ENCODE data around the gene SLC25A45. TPM values are rescaled to one million over a fixed set of nuclear protein-coding genes. Genes with fewer than 3 reads are reported as not detected.

The SLC25A45 gene
- total RNA-seq, 1 donor from 2014 or later: 26.8 TPM

DNA sequence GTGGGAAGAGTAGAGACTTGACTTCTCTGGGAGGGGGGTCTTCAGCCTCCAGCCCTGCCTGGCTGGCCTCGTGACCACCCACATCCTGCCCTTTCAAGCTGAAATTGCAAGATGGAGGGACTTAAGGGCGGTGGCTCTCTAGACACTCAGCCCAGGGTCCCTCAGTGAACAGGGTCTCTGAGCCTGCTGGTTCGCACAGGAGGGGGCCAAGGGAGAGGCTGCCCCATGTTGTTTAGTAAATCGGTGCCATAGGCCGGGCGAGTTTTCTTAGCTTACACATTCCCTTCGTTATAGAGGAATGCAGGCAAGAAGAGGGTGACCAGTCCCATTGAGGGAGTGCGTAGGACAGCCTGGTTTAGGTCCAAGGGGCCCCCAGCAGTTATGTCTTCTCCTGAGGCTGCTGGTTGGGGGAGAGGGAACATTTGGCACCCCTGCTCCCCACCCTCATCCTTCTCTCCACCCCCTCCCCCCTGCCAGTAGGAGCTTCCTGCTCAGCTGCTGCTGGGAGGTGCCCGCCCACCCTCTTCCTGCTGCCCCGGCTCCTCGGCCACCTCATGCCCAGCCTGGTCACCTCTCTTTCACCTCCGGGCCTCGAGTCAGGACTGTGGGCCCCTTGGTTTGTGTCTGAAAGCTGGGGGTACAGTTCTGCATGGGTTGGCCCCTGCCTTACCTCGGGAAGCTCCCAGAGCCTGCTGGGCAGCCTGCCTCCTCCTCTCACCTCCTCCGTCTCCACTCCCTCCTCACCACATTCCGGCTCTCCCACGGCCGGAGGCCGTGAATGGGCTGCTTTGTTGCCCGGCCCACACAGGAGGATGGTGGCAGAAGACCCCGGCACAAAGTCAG is 7.9 kb upstream of the SLC25A45 start:
- intact Hi-C loops (cut with micrococcal nuclease): no loop called here

DNA sequence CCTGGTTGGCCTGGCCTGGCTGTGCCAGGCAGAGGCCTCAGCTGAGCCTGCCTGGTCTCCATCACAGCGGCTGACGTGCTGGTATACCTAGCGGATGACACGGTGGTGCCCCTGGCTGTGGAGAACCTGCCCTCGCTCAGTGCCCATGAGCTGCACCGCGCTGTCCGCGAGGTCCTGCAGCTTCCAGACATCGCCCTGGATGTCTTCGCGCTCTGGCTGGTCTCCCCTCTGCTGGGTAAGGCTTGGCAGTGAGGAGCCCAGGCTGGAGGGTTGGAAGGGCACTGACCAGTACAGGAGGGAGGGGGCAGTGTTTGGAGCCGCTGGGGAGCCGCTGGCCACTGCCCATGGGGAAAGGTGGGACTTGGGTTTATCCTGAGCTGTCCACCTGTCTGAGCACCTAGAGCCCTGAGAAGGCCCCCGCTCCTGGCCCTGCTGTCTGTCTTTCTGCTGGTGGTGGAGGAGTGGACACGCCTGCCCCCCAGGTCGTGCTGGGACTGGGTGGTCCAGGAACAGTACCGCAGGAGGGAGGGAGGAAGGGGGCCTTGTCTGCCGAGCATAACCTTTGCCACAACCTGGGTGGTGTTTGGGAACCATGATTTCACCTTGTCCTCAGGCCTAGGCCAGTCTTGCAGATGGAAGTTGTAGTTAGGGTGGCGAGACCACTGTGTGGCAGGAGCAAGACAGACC is 7.0 kb upstream of the SLC25A45 start:
- intact Hi-C loops (cut with micrococcal nuclease): no loop called here

DNA sequence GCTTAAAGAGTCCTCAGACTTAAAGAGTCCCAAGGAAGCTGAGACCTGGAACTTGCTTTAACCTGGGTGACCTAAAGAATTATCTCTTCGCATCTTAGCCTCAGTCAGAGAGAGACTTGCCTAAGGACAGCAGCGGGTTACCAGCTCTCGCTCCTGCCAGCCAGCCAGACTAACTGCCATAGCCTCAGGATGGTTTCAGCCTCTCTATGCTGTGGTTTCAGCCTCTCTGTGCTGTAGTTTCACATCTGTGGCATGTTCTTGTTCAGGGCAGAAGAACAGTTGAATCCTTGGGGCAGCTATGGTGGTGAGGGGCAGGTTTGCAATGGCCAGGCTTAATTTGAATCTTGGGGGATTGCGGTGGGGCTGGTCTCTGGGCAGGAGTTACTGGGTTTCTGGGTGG is 6.3 kb upstream of the SLC25A45 start:
- intact Hi-C loops (cut with micrococcal nuclease): no loop called here

DNA sequence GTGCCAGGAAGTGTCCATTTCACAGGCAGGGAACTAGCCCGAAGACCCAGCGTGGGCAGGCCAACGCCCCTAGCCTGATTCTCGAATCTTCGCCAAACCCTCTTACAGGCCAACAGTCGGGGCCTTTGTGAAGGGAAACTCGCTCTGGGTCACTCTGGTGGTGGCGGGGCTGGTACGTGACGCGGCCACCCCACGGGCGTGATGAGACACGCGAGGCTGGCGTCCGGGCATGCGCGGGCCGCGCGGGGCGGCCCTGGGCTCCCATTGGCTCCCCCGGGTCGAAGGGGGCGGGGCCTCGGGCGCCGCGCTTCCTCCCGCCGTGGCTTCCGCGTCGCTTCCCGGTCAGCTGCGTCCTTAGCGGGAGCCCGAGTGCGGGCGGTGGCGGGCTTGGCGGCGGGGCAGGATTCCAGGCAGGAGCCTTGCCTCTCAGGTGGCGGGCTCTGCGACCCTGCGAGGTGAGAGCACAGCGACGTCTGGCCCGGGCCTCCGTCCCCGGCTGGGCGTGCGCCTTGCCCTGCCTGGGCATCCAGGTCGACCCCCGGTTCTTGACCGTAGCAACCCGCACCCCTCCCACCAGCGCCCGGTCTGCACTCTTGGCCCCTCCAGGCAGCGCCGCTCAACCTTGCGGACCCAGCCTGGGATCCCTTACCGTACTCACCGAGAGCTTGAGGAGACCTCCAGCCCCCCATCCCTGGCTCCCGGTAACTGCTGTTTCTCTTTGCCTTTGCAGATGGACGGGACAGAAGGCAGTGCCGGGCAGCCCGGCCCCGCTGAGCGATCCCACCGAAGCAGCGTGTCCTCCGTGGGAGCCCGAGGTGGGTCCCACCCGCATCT is 4.1 kb upstream of the SLC25A45 start, which contains the start of gene FRMD8:
FRMD8 (plus strand) TSS at position 331 of the 834 bp plus-strand sequence; CDS start at position 731, 400 bp downstream.
- intact Hi-C loops (cut with micrococcal nuclease): loop anchor here (1.0 kb wide), 1 partner anchor 229 kb away; the partner anchor contains the start of gene PCNX3

DNA sequence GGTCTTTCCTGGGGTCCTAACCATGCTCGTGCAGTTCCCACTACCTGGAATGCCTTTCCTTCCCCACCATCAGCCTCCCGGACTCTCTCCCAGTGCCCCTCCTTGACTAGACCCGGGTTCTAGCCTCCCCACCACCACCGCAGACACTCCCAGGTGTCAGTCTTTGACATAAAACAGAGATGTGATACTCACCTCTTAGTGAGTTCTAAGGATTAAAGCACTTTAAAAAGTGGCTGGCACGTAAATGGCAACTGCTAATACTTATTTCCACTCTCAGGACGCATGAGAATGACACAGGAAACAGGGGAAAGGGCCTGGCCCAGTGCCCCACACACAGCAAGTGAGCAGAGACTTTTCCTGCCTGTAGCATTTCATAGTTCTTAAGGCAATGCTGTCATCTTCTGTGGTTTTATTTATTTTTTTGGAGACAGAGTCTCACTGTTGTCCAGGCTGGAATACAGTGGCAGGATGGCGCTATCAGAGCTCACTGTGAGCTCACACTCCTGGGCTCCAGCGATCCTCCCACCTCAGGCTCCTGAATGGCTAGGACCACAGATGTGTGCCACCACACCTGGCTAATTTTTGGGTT is 1.9 kb upstream of the SLC25A45 start:
- intact Hi-C loops (cut with micrococcal nuclease): no loop called here

DNA sequence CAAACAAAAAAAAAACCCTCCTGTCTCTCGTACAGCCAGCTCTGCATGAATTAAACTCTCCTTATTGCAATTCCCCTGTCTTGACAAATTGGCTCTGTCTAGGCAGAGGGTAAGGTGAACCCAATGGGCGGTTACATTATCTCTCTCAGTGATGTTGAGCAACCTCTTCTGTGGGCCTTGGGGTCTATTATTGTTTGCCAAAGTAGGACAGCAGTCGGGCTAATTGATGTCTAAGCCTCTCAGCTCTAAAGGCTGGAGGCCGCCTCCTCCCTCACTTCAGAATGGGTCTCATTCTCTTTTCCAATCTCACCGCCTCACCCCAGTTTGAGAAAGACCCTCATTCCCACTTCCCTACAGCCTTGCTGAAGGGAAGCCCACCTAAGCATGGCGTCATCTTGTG is 1.3 kb upstream of the SLC25A45 start:
- intact Hi-C loops (cut with micrococcal nuclease): loop anchor here (2.0 kb wide), 1 partner anchor 191 kb away; no protein-coding TSS in a partner anchor

DNA sequence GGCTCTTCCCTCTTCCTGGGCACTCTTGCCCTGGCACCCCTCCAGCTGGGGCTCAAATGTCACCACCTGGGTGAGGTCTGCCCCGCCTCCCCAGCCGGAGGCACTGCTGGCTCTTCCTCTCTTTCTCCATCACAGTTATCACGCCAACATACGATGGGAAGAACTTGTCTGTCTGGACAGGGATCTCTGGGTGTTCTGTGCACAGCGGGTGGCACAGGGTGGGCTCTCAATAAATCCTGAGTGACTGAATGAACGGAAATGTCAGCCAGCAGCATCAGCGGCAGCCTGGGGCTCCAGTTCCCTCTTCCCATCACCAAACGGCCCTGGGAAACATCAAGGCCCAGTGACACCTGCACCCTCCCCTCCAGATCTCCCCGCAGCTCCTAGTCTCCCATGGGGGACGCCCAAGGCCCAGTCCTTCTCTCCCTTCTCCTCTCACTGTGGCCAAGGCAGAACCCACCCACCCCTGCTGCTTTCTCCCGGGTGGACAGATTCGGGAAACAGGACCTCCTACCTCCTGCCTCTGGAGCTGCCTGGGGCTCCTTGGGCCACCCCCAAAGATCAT is 440 bp upstream of the SLC25A45 start:
- intact Hi-C loops (cut with micrococcal nuclease): loop anchor here (1.0 to 2.0 kb wide), 9 partner anchors 17 to 192 kb away; partner anchors contain the start of genes DPF2, MALAT1 and TIGD3

DNA sequence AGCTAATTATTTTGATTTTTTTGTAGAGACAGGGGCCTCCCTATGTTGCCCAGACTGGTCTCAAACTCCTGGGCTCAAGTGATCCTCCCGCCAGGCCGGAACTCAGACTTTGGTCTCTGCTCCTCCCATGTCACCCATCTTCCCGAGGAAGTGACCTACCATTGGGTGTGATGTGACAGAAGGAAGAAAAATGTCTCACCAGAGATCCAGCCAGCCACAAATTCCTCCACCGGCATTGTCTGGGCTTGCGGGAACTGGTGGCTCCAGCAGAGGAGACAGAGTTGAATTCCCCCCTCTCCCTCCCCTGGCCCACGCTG is 772 bp downstream of the SLC25A45 start:
- intact Hi-C loops (cut with micrococcal nuclease): loop anchor here (1.0 to 2.0 kb wide), 9 partner anchors 15 to 193 kb away; partner anchors contain the start of genes DPF2, MALAT1 and TIGD3

DNA sequence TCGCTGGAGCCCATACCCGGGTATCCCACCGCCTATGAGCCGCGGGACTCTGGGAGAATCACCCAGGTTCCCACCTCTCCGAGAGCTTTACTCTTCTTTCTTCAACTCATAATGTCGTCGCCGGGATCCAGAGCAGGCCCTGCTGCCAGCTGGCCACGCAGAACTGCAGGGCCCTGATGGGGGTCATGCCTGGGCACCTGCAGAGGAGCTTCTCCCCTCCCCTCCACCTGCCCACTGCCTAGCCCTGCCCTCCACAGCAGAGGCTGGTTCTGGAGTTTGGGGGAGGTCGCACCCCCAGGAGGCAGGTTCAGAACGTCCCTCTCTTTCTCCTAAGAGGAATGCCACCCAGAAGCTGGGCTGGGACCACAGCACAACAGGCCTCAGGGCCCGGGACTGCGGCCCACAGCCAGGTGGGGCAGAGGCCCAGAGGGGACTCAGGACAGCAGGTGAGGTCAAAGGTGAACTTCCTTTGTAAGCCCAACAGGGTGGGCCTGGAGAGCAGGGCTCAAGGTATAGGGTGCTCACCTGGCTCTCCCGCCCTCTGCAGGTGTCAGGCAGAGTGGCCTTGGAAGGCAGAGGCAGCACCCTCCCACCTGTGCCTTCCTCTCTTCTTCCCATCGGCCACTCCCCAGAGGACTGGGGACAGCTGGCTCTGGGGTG is 1.9 kb downstream of the SLC25A45 start:
- intact Hi-C loops (cut with micrococcal nuclease): no loop called here

DNA sequence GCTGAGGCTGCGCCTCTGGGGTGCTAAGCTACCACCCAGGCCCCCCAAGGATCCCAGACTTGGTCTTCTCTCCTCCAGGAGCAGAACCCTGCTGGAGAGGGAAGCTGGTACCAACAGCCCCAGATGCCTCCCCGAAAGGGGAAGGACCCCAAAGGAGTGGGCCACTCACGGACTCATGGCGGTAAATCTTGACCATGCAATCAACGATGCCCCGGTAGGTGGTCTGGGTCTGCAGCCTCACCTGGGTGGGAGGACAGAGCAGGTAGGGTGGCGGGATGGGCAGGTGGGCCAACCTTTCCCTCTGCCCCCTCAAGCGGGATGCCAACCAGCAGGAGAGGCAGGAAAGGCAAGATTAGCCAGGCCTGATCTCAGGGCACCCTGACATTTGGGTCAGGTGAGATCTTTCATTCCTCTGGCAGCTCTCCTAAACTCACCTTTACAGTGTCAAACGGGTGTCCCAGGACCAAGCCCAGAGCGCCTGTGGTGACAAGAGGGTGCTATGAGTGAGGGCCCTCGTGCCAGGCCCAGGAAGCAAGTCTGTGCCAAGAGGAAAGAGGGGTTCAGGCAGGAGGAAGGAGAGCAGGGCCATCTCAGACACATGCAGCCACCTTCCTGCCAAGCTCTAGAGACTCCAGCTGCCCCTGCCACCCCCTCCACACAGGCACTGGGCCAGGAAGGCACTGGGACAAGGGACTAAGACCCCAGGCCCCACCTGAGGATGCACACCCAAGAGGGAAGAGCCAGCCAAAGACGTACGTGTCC is 2.6 kb downstream of the SLC25A45 start:
- intact Hi-C loops (cut with micrococcal nuclease): no loop called here

DNA sequence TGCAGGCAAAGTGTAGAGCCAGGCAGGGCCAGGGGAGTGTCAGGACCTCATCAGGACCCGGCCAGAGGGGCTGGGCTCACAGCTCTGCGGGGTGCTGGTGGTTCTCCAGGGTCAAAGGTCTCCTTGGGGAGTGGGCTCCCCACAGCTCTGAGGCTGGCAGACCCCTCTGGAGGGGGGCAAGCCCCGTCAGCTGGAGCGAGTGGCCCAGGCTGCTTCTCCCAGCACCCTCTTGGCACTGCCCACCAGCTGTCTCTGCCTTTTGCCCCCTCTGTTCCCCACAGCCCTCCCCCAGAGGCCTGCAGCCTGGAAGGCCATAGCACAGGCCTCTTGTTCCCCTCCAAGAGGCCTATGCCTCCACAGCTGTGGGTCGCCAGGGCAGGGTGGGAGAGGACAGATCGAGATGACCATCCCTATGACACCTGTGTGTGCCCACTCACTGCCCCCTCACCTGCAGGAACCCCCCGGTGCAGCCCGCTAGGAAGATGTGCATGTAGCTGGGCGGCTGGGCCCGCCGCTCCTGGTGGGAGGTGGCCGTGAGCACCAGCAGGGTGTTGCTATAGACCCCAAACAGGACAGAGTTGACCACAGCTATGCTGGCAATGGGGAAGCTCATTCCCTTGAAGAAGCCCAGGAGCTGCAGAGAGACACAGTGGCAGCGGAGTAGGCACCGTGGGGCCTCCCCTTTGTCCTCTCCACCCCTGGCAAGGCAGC is 3.4 kb downstream of the SLC25A45 start:
- intact Hi-C loops (cut with micrococcal nuclease): no loop called here

DNA sequence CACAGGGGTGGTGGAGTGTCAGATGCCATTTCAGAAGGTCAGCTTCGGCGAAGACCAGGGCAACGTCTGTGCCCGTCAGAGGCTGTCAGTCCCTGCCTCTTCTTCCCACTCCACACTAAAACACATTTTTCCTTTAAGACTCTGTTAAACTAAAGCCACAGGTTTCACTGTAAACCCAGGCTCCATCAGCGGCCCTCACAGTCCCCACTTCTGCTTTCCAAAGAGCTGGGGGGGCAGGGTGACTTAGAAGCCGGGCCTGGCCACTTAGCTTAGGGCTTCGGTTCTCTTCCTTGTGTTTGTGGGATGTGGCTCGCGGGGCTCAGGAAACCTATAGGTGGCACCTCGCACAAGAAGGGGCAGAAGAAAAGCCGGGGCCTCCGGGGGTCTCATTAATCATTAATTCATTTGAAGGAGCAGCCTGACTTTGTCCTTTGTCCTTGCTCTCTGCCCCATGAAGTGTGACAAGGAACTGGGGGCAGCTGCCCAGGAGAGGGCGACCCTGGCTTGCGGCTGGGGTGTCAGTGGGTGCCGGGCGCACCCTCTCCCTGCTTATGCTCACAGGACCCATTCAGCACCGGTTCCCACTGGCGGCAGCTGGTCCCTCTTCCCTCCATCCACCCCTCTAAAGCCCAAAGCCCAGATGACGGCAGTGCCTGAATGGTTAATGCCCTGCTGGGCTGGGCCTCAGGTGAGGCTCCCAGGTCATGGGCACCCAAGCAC is 4.1 kb downstream of the SLC25A45 start:
- intact Hi-C loops (cut with micrococcal nuclease): no loop called here

DNA sequence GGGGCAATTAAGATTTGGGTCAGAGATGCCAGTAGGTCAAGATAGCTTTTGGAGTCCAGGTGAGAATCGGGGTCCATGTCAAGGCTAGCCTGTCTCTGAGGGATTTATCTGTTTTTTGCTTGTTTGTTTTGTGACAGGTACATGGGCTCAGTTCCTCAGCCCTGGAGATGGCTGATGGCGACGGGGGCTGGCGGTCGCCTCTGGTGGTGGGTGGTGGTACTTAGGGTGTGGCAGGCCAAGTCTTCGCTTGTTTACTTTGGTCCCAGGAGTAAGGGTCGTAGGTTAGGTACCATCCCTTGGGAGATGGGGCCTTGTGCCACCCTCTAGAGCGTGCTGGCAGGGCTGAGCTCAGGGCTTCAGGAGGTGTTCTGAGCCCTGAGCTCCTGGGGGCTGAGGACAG is 4.7 kb downstream of the SLC25A45 start:
- intact Hi-C loops (cut with micrococcal nuclease): no loop called here

DNA sequence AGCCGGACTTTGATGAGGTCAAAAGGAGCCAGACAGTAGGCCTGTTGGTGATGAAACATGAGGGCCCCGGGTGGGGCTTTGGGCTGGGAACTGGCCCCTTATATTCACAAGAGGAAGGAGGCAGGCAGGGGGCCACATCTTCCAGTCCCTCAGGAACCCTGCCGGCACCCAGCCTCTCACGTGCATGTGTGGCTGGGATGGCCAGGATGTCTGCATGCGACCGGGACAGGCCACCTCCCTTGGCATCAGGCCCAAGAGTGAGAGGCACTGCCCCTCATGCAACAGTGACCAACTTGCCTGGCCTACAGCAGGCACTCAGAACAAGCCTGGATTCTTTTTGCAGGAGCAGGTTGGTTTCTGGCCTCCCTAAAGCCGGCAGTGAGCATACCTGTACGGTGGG is 5.4 kb downstream of the SLC25A45 start:
- intact Hi-C loops (cut with micrococcal nuclease): no loop called here

DNA sequence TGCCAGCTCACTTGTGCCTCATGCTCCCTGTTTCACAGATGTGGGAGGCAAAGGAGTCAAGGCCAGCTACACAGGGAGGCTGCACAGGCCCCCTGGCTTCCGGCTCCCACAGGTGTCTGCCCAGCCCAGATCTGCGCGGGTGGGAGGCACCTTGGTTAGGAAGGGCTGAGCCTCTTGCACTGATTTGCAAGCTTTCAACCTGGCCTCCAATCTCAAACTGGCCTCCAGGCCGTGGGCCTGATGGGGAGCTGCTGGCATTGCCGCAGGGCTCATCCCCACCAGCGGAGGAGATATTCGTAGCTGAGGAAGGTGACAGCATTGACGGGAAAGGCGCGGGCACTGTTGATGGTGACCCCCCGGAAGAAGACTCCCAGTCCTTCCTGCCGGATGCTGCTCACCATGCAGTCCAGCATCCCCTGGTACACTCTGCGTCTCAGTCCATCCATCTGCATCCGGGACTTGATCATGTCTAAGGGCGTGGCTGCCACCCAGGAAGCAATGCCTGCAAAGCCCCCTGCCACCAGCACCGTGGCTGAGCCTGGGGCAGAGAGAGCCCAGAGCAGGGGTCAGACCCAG is 6.2 kb downstream of the SLC25A45 start:
- intact Hi-C loops (cut with micrococcal nuclease): no loop called here

DNA sequence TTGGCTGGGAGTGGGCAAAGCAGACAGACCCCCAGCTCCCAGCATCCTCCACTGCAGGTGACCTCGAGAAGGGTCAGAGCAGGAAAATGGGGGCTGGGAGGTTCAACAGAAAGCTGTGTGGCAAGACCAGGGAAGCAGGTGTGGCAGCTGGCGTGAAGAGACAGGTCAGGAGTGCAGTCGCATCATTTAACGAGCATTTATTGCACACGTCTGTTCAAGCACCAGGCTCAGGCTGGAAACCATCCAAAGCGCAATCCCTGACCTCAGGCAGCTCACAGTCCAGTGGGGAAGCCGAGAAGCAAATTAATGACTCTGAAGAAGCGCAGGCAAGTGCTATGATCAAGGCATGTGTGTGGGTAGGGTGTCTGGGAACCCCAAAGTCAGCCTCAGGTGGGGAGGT is 7.4 kb downstream of the SLC25A45 start:
- intact Hi-C loops (cut with micrococcal nuclease): no loop called here

DNA sequence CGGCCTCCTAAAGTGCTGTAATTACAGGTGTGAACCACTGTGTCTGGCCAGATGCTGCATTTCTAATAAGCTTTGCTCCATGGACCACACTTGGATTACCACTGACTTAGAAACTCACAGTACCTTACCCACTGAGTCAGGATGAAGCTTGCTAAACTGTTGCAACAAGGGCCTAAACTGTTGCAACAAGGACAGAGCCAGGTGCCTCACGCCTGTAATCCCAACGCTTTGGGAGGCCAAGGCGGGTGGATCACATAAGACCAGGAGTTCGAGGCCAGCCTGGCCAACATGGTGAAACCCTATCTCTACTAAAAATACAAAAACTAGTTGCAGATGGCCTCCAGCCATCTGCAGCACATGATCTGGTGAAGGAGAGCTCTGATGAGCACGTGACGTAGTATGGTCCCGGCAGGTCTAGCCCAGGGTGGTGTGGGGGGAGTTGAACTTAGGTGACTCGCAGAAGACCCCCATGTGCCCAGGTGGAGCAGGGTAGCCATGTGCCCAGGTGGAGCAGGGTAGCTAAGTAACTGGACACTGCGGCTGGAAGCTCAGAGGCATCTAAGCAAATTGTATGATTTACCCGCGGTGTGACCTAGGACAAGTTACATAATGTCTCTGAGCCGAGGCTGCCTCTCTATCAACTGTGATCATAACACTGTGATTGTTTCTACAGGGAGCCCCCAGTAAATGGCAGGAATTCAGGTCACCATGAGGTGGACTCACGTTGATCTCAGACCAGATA is 8.4 kb downstream of the SLC25A45 start:
- intact Hi-C loops (cut with micrococcal nuclease): no loop called here
